OCI-LY7 (cell line): ENCODE measurements around the gene KHDRBS1. TPM values are rescaled to one million over a fixed set of nuclear protein-coding genes. Genes with fewer than 3 reads are reported as not detected.
"Not testable (repeated sequence)": the region's sequence is repeated elsewhere in the genome, so short reads cannot be mapped to it uniquely, and the experiment has no call there.

Experiments used
- BruUV-seq: library from RNA; stranded (reverse); fragments of 400-500 nt; replicated peaks from 2 replicates; lab custom pipeline; 2021; lab: Mats Ljungman, UMichigan
- CTCF ChIA-PET: fragments of 300-600 bp; sonication (Branson Sonifier 250); formaldehyde crosslinking; loops from one replicate; lab custom pipeline; 2022; ENCODE audit warnings: antibody characterized with exemption; ENCODE audit not compliant: unreplicated experiment; lab: Charles Lee
- POLR2A ChIA-PET: fragments of 300-600 bp; sonication (Branson Sonifier 250); formaldehyde crosslinking; loops from one replicate; lab custom pipeline; 2022; ENCODE audit warnings: antibody characterized with exemption; lab: Charles Lee
- DNase-seq: peaks from one replicate; pipeline ENCODE4 v3.0.0-alpha.2; 2015; ENCODE audit warnings: low spot score
- H2AFZ ChIP-seq: fragments of 200-600 bp; sonication (generic), shearing (Covaris generic); 2 replicates; pipeline ENCODE4 v1.6.1; 2014; ENCODE audit warnings: mild to moderate bottlenecking, antibody characterized with exemption, low read length, moderate library complexity
- H3K27ac ChIP-seq: fragments of 200-600 bp; sonication (generic); 2 replicates; pipeline ENCODE4 v1.5.1; 2014; ENCODE audit warnings: mixed run types, low read depth, mild to moderate bottlenecking, moderate library complexity, low read length, inconsistent platforms; ENCODE audit not compliant: poor library complexity, severe bottlenecking
- H3K36me3 ChIP-seq: fragments of 200-600 bp; sonication (generic); 2 replicates; pipeline ENCODE4 v1.6.1; 2014; ENCODE audit warnings: mild to moderate bottlenecking, antibody characterized with exemption, low read length, moderate library complexity, mixed read lengths; ENCODE audit not compliant: insufficient read depth
- H3K4me1 ChIP-seq: fragments of 200-600 bp; sonication (generic); 2 replicates; pipeline ENCODE4 v1.5.1; 2014; ENCODE audit warnings: mild to moderate bottlenecking, low read length; ENCODE audit not compliant: insufficient read depth, poor library complexity, severe bottlenecking
- H3K4me2 ChIP-seq: fragments of 200-600 bp; sonication (generic); 2 replicates; pipeline ENCODE4 v1.6.1; 2014; ENCODE audit warnings: mild to moderate bottlenecking, low read length
- H3K4me3 ChIP-seq: fragments of 200-600 bp; sonication (generic); 2 replicates; pipeline ENCODE4 v1.5.1; 2014; ENCODE audit warnings: mild to moderate bottlenecking, low read depth, low read length; ENCODE audit not compliant: poor library complexity, severe bottlenecking
- H3K79me2 ChIP-seq: fragments of 200-600 bp; sonication (generic); 2 replicates; pipeline ENCODE4 v1.6.1; 2016; ENCODE audit warnings: low read depth, mild to moderate bottlenecking, low read length, moderate library complexity, mixed read lengths; ENCODE audit not compliant: insufficient read depth
- H3K9me2 ChIP-seq: fragments of 200-600 bp; sonication (generic); 2 replicates; pipeline ENCODE4 v1.6.1; 2016; ENCODE audit warnings: mild to moderate bottlenecking, low read length, mixed read lengths; ENCODE audit not compliant: insufficient read depth
- H3K9me3 ChIP-seq: fragments of 200-600 bp; sonication (generic); 2 replicates; pipeline ENCODE4 v1.6.1; 2014; ENCODE audit warnings: mild to moderate bottlenecking, mixed run types, low read length, mixed read lengths
- H4K20me1 ChIP-seq: fragments of 200-600 bp; sonication (generic); 2 replicates; pipeline ENCODE4 v1.6.1; 2014; ENCODE audit warnings: mild to moderate bottlenecking, antibody characterized with exemption, low read length, moderate library complexity, mixed read lengths; ENCODE audit not compliant: insufficient read depth
- CTCF ChIP-seq: fragments of 200-600 bp; sonication (generic); conservative IDR thresholded peaks from 2 replicates; pipeline ENCODE4 v1.5.1; 2014; ENCODE audit warnings: mild to moderate bottlenecking, antibody characterized with exemption, low read length, moderate library complexity, mixed read lengths
- EZH2phosphoT487 ChIP-seq: fragments of 200-600 bp; sonication (generic); IDR thresholded peaks from 2 replicates; pipeline ENCODE4 v1.6.1; 2018; ENCODE audit warnings: low read depth, borderline replicate concordance, mild to moderate bottlenecking, mixed run types, antibody characterized with exemption, low read length, moderate library complexity, mixed read lengths
- intact Hi-C: fragments of 100-400 bp; cut with micrococcal nuclease; formaldehyde crosslinking; loops from one replicate; pipeline ENCODE4 v1.10.0; 2022; ENCODE audit not compliant: unreplicated experiment
- total RNA-seq, 2 experiments: library from RNA; depleted of rRNA in 1 of 2; stranded (reverse); fragments of >200 nt in 1 of 2; shearing (Covaris generic) in 1 of 2; gene quantifications; 2 replicates each; pipeline ENCODE4 v1.2.3, GENCODE V29; 2014 to 2022

The KHDRBS1 gene
- total RNA-seq, 2 experiments from 2014 or later, result 87.7 to 200 TPM

GRCh38 chr1:32001863-32002262, 11.8 kb upstream of the KHDRBS1 start:
- no peaks in the 10 kb centered on the region for H3K9me2 ChIP-seq
- peak overlapping the region; percentile 9; the same call in 1 of the 2 replicates for H2AFZ ChIP-seq
- H4K20me1 ChIP-seq, result no peaks in the 10 kb centered on the region
- ChIA-PET CTCF (no interaction called here), POLR2A (no interaction called here)
- H3K4me2 ChIP-seq, result no peak overlapping the region
- peaks cover 34% of the 10 kb centered on the region for H3K4me1 ChIP-seq
- DNase-seq, result no peak
- H3K9me3 ChIP-seq, result no peaks in the 10 kb centered on the region
- H3K36me3 ChIP-seq, result no peaks in the 10 kb centered on the region
- BruUV-seq, result no TSS peak
- H3K4me3 ChIP-seq, result no peak overlapping the region
- H3K79me2 ChIP-seq, result no peaks in the 10 kb centered on the region
- no peak for TF ChIP-seq CTCF
- TF ChIP-seq EZH2phosphoT487, result no peak
- H3K27ac ChIP-seq, result no peak overlapping the region
- intact Hi-C loops, result loop anchor here (2.0 kb wide), 1 partner anchor 17 kb away; no protein-coding TSS in a partner anchor

DNA sequence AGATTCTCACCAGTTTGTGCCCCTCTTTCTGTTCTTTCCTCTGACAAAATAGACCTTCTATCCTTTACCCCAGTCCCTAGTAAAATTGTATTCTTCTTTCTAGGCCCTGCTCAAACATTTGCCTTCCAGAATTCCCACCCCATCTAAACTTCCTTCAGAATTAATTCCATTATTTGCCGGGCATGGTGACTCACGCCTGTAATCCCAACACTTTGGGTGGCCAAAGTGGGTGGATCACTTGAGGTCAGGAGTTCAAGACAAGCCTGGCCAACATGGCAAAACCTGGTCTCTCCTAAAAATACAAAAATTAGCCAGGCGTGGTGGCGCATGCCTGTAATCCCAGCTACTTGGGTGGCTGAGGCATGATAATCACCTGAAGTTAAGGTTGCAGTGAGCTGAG, 11.4 kb upstream of the KHDRBS1 start:
- H3K4me2 ChIP-seq, H3K9me2 ChIP-seq, H3K79me2 ChIP-seq, H3K9me3 ChIP-seq, H4K20me1 ChIP-seq, H3K36me3 ChIP-seq, H3K27ac ChIP-seq, DNase-seq, H3K4me3 ChIP-seq, BruUV-seq, CTCF ChIA-PET: not testable (repeated sequence)
- intact Hi-C loops, result loop anchor here (2.0 kb wide), 1 partner anchor 17 kb away; no protein-coding TSS in a partner anchor
- Histone ChIP-seq H3K4me1 (peaks cover 38% of the 10 kb centered on the region), H2AFZ (peak overlapping the region; percentile 9; the same call in 1 of the 2 replicates)
- POLR2A ChIA-PET, result interaction anchor here (0.7 to 1.2 kb wide), 2 partner anchors 21 to 518 kb away, joined by 3 to 6 read pairs; no protein-coding TSS in a partner anchor

DNA sequence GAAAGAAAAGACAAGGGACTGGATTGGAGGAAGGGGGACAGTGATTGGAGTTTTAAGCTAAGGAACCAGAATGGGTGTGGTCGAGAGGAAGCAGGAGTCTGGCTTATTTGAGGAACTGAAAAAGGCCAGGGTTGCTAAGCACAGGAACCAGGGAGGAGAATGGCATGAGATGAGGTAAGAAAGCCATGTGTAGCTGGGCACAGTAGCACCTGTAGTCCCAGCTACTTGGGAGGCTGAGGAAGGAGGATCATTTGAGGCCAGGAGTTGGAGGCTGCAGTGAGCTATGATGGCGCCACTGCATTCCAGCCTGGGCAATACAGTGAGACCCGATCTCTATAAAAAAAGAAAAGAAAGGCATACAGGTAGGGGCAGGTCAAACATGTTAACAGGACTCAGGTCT, 8.1 kb upstream of the KHDRBS1 start:
- H3K9me2 ChIP-seq, result no peaks in the 10 kb centered on the region
- H3K4me3 ChIP-seq, result no peak overlapping the region
- H3K36me3 ChIP-seq, result no peaks in the 10 kb centered on the region
- POLR2A ChIA-PET, result interaction anchor here (0.6 to 1.3 kb wide), 9 partner anchors 8 to 134 kb away, joined by 3 to 10 read pairs (median 5); partner anchors contain the start of gene KHDRBS1
- H3K27ac ChIP-seq, result no peak overlapping the region
- no peak overlapping the region for H2AFZ ChIP-seq
- CTCF ChIA-PET, result no interaction called here
- no peak for TF ChIP-seq EZH2phosphoT487
- TF ChIP-seq CTCF, result no peak
- H3K4me2 ChIP-seq, result 0 out of 2 replicates have a peak overlapping the region, but pooled peaks have one; percentile 21
- DNase-seq, result peak; percentile 55
- intact Hi-C loops, result no loop called here
- no peaks in the 10 kb centered on the region for H4K20me1 ChIP-seq
- no TSS peak for BruUV-seq
- peaks cover 43% of the 10 kb centered on the region for H3K4me1 ChIP-seq
- H3K9me3 ChIP-seq, result no peaks in the 10 kb centered on the region
- H3K79me2 ChIP-seq, result no peaks in the 10 kb centered on the region
